ENCODE results near the gene DDX3Y.

DNA sequence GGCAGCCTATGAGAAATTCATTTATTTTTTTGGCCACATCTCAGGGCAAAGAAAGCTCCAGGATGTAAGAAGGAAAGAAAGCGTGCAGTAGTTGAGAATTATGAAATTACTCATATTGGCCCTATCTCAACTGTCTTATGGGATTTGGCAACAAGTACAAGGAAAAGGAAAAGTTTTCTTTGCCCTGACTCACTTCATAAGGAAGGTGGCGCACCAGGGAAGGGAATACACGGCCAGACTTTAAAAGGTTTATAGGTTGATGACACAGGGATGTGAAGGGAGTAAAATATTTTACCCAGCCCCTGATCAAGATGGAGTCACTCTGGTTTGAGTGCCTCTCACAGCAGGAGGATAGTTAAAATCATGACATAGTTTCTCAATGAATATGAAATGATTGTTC lies 23.4 kb downstream of the DDX3Y start:
- TF ChIP-seq CTCF (IDR thresholded peaks at IDR 0.05): 0 out of 2 replicates have a peak, but pooled peaks have one; percentile 7
- TF ChIP-seq ZFX (IDR thresholded peaks at IDR 0.05; ENCODE audit: borderline replicate concordance): no peak

Measured in 22Rv1 (cell line).